Stimulated activated naive CD8-positive, alpha-beta T cell treated with anti-CD3 and anti-CD28 coated beads, Interleukin-15, amount 100 ng/mL, for 72 hours (primary cell): ENCODE data around the gene PPP1R10.

Experiments used
- ATAC-seq: fragments of 150-1000 bp; cut with Tn5 transposase; 2 replicates; pipeline ENCODE4 v1.10.0; 2021; ENCODE audit warnings: mild to moderate bottlenecking, moderate library complexity
- DNase-seq, 2 donors: peaks; one replicate each; pipeline ENCODE4 v3.0.0; 2021 to 2022
- H3K27ac Mint-ChIP-seq, 2 donors: one replicate each; pipeline ENCODE4 v1.8.0; 2022; ENCODE audit warnings: mild to moderate bottlenecking in 2 of 2, mixed read lengths in 2 of 2, moderate library complexity in 2 of 2
- H3K27me3 Mint-ChIP-seq: one replicate; pipeline ENCODE4 v1.8.0; 2022; ENCODE audit warnings: mixed read lengths
- H3K4me1 Mint-ChIP-seq: one replicate; pipeline ENCODE4 v1.8.0; 2022; ENCODE audit warnings: mild to moderate bottlenecking, mixed read lengths
- H3K4me3 Mint-ChIP-seq, 2 donors: one replicate each; pipeline ENCODE4 v1.8.0; 2022; ENCODE audit warnings: mild to moderate bottlenecking in 2 of 2, mixed read lengths in 2 of 2, moderate library complexity in 1 of 2
- H3K9me3 Mint-ChIP-seq, 2 donors: one replicate each; pipeline ENCODE4 v1.8.0; 2022; ENCODE audit warnings: mixed read lengths in 2 of 2

PPP1R10 gene

GRCh38 chr6:30641048-30641447 is 24.0 kb upstream of the PPP1R10 start:
- Mint-ChIP-seq H3K9me3 (no peaks in the 10 kb centered on the region), H3K27me3 (no peaks in the 10 kb centered on the region), H3K4me1 (peaks cover 27% of the 10 kb centered on the region), H3K4me3 (no peak overlapping the region), H3K27ac (peak overlapping the region in 1 of 2 donors; percentile 74)
- DNase-seq (no peak), ATAC-seq (peak; percentile 58)

- DNase-seq (no peak), ATAC-seq (peak; percentile 64)
- Mint-ChIP-seq H3K4me3 (no peak overlapping the region), H3K27me3 (no peaks in the 10 kb centered on the region), H3K4me1 (peaks cover 21% of the 10 kb centered on the region), H3K27ac (peak overlapping the region in 1 of 2 donors; percentile 84), H3K9me3 (no peaks in the 10 kb centered on the region)
These were observed 23.4 kb upstream of the PPP1R10 start for GRCh38 chr6:30640481-30640880.

GRCh38 chr6:30635834-30636233 is 18.8 kb upstream of the PPP1R10 start:
- peaks cover 7% of the 10 kb centered on the region for H3K4me1 Mint-ChIP-seq
- no peaks in the 10 kb centered on the region for H3K9me3 Mint-ChIP-seq
- ATAC-seq (no peak), DNase-seq (no peak)
- H3K27ac Mint-ChIP-seq, result peak overlapping the region in 1 of 2 donors; percentile 17
- no peak overlapping the region for H3K4me3 Mint-ChIP-seq
- H3K27me3 Mint-ChIP-seq, result no peaks in the 10 kb centered on the region

GRCh38 chr6:30626484-30627366 is 9.7 kb upstream of the PPP1R10 start, which contains the start of gene ATAT1:
Gene ATAT1 (plus strand): TSS chr6:30626874.
- Mint-ChIP-seq H3K27ac (peak within 1 kb of the TSS; percentile 97 to 98), H3K27me3 (no peaks in the 10 kb centered on the region), H3K4me1 (peaks cover 40% of the 10 kb centered on the region), H3K4me3 (peak within 1 kb of the TSS; percentile 95 to 96), H3K9me3 (no peaks in the 10 kb centered on the region)
- DNase-seq (peak; percentile 80 to 83), ATAC-seq (peak; percentile 98)

GRCh38 chr6:30625511-30625910 is 8.5 kb upstream of the PPP1R10 start:
- no peak for DNase-seq
- H3K9me3 Mint-ChIP-seq, result no peaks in the 10 kb centered on the region
- no peak for ATAC-seq
- peak overlapping the region in 1 of 2 donors; percentile 28 for H3K27ac Mint-ChIP-seq
- H3K4me3 Mint-ChIP-seq, result no peak overlapping the region
- no peaks in the 10 kb centered on the region for H3K27me3 Mint-ChIP-seq
- H3K4me1 Mint-ChIP-seq, result peaks cover 45% of the 10 kb centered on the region

GRCh38 chr6:30619561-30619960 is 2.5 kb upstream of the PPP1R10 start:
- Mint-ChIP-seq H3K9me3 (no peaks in the 10 kb centered on the region), H3K4me1 (peaks cover 55% of the 10 kb centered on the region), H3K4me3 (peak overlapping the region; percentile 91 to 93), H3K27me3 (no peaks in the 10 kb centered on the region), H3K27ac (peak overlapping the region in 1 of 2 donors; percentile 42)
- DNase-seq (no peak), ATAC-seq (no peak)

- no peaks in the 10 kb centered on the region for H3K27me3 Mint-ChIP-seq
- H3K4me1 Mint-ChIP-seq, result peaks cover 67% of the 10 kb centered on the region
- H3K27ac Mint-ChIP-seq, result peak overlapping the region; percentile 100
- ATAC-seq (no peak), DNase-seq (no peak)
- peak overlapping the region; percentile 91 to 93 for H3K4me3 Mint-ChIP-seq
- H3K9me3 Mint-ChIP-seq, result no peaks in the 10 kb centered on the region
These were observed 1.3 kb upstream of the PPP1R10 start for GRCh38 chr6:30618270-30618797.

- ATAC-seq (peak; percentile 89), DNase-seq (peak; percentile 96 to 98)
- Mint-ChIP-seq H3K27ac (peak within 1 kb of the TSS; percentile 100), H3K4me1 (peaks cover 71% of the 10 kb centered on the region), H3K4me3 (peak within 1 kb of the TSS; percentile 91 to 93), H3K27me3 (no peaks in the 10 kb centered on the region), H3K9me3 (no peaks in the 10 kb centered on the region)
These were observed 674 bp upstream of the PPP1R10 start, which contains the start of gene MRPS18B for GRCh38 chr6:30617565-30618269. Gene MRPS18B (plus strand): TSS chr6:30617840. CDS start chr6:30617866, 26 bp downstream.

- Mint-ChIP-seq H3K9me3 (no peaks in the 10 kb centered on the region), H3K4me1 (peaks cover 76% of the 10 kb centered on the region), H3K27ac (peak overlapping the region; percentile 100), H3K4me3 (peak overlapping the region; percentile 91 to 93), H3K27me3 (no peaks in the 10 kb centered on the region)
- ATAC-seq (no peak), DNase-seq (peak; percentile 44 to 68)
These were observed 859 bp downstream of the PPP1R10 start for GRCh38 chr6:30615958-30616810.

GRCh38 chr6:30615219-30615957 is 1.7 kb downstream of the PPP1R10 start:
- Mint-ChIP-seq H3K4me1 (peaks cover 84% of the 10 kb centered on the region), H3K9me3 (no peaks in the 10 kb centered on the region), H3K27ac (peak overlapping the region; percentile 100), H3K27me3 (no peaks in the 10 kb centered on the region), H3K4me3 (peak overlapping the region; percentile 91 to 93)
- DNase-seq (peak; percentile 53 to 67), ATAC-seq (no peak)

GRCh38 chr6:30614843-30615218 is 2.2 kb downstream of the PPP1R10 start:
- ATAC-seq, result peak; percentile 74
- Mint-ChIP-seq H3K27ac (peak overlapping the region; percentile 100), H3K4me3 (peak overlapping the region; percentile 91 to 93), H3K4me1 (peaks cover 89% of the 10 kb centered on the region), H3K27me3 (no peaks in the 10 kb centered on the region), H3K9me3 (no peaks in the 10 kb centered on the region)
- peak; percentile 85 to 90 for DNase-seq

- peak overlapping the region; percentile 100 for H3K27ac Mint-ChIP-seq
- no peaks in the 10 kb centered on the region for H3K27me3 Mint-ChIP-seq
- peaks cover 89% of the 10 kb centered on the region for H3K4me1 Mint-ChIP-seq
- peak overlapping the region; percentile 91 to 93 for H3K4me3 Mint-ChIP-seq
- ATAC-seq, result no peak
- DNase-seq, result no peak
- no peaks in the 10 kb centered on the region for H3K9me3 Mint-ChIP-seq
These were observed 2.8 kb downstream of the PPP1R10 start for GRCh38 chr6:30614044-30614842.

- no peaks in the 10 kb centered on the region for H3K27me3 Mint-ChIP-seq
- H3K27ac Mint-ChIP-seq, result peak overlapping the region; percentile 89 to 100
- H3K9me3 Mint-ChIP-seq, result no peaks in the 10 kb centered on the region
- H3K4me3 Mint-ChIP-seq, result peak overlapping the region; percentile 91 to 93
- ATAC-seq, result no peak
- H3K4me1 Mint-ChIP-seq, result peaks cover 89% of the 10 kb centered on the region
- DNase-seq, result no peak
These were observed 3.6 kb downstream of the PPP1R10 start for GRCh38 chr6:30613251-30614043.
